GM18951 (cell line): ENCODE data around the gene MEX3A.

Experiments used
- POLR2A ChIP-seq: IDR thresholded peaks from 4 replicates; pipeline ENCODE4 v1.6.1; 2011; ENCODE audit warnings: mild to moderate bottlenecking; ENCODE audit not compliant: insufficient read length, insufficient read depth; ENCODE audit errors: extremely low read depth
- in situ Hi-C: fragments of 300-500 bp; cut with MboI; formaldehyde crosslinking; loops from one replicate; pipeline ENCODE4 v1.12.0; 2022; ENCODE audit warnings: low sequenced_read_pairs, mixed read lengths, inconsistent platforms; ENCODE audit not compliant: unreplicated experiment

Gene MEX3A

GRCh38 chr1:156090138-156090839 is 8.0 kb upstream of the MEX3A start:
- TF ChIP-seq POLR2A = no peak
- in situ Hi-C loops = loop anchor here (5.0 to 10.0 kb wide), 2 partner anchors 37 to 225 kb away; no protein-coding TSS in a partner anchor

GRCh38 chr1:156089704-156090103 is 7.4 kb upstream of the MEX3A start:
- no peak for TF ChIP-seq POLR2A
- in situ Hi-C loops = loop anchor here (5.0 to 10.0 kb wide), 2 partner anchors 38 to 225 kb away; no protein-coding TSS in a partner anchor

- in situ Hi-C loops = no loop called here
- no peak for TF ChIP-seq POLR2A
Measured at GRCh38 chr1:156086256-156086662, 4.0 kb upstream of the MEX3A start.

GRCh38 chr1:156083800-156084790 is 1.8 kb upstream of the MEX3A start:
- in situ Hi-C loops = no loop called here

GRCh38 chr1:156081917-156082308 is 352 bp downstream of the MEX3A start:
- in situ Hi-C loops = no loop called here
- no peak for TF ChIP-seq POLR2A

More at GRCh38 chr1:156083800-156084790, 1.8 kb upstream of the MEX3A start:
- no peak for TF ChIP-seq POLR2A

- no peak for TF ChIP-seq POLR2A
- in situ Hi-C loops = no loop called here
Measured at GRCh38 chr1:156081180-156081916, 917 bp downstream of the MEX3A start.

- in situ Hi-C loops = no loop called here
- TF ChIP-seq POLR2A = no peak
Measured at GRCh38 chr1:156080863-156081179, 1.4 kb downstream of the MEX3A start.

- in situ Hi-C loops = no loop called here
- no peak for TF ChIP-seq POLR2A
Measured at GRCh38 chr1:156080241-156080862, 1.9 kb downstream of the MEX3A start.

- in situ Hi-C loops = no loop called here
- no peak for TF ChIP-seq POLR2A
Measured at GRCh38 chr1:156079762-156080161, 2.5 kb downstream of the MEX3A start.

- TF ChIP-seq POLR2A = no peak
- in situ Hi-C loops = no loop called here
Measured at GRCh38 chr1:156078728-156079127, 3.5 kb downstream of the MEX3A start.

GRCh38 chr1:156077430-156077760 is 4.9 kb downstream of the MEX3A start:
- no peak for TF ChIP-seq POLR2A
- in situ Hi-C loops = no loop called here

- TF ChIP-seq POLR2A = peak; percentile 64
- in situ Hi-C loops = no loop called here
Measured at GRCh38 chr1:156076609-156077429, 5.4 kb downstream of the MEX3A start.
